ENCODE data around the gene TBX10.
"Not testable (repeated sequence)": the region's sequence is repeated elsewhere in the genome, so short reads cannot be mapped to it uniquely, and the experiment has no call there.

The TBX10 gene

GRCh38 chr11:67631411-67631810, 8.2 kb downstream of the TBX10 start:
- DNase-seq (ENCODE audit: low read depth), result no peak

- DNase-seq (ENCODE audit: low read depth), result no peak
Observed at GRCh38 chr11:67630943-67631331, 8.6 kb downstream of the TBX10 start.

- peak; percentile 52 for DNase-seq (ENCODE audit: low read depth)
Observed at GRCh38 chr11:67630228-67630942, 9.2 kb downstream of the TBX10 start.

GRCh38 chr11:67629386-67630227, 10.0 kb downstream of the TBX10 start, which contains the start of gene NUDT8:
NUDT8 (minus strand) TSS chr11:67629937; CDS start chr11:67629911, 26 bp downstream.
- peak; percentile 15 for DNase-seq (ENCODE audit: low read depth)

GRCh38 chr11:67628710-67629385, 10.7 kb downstream of the TBX10 start:
- no peak for DNase-seq (ENCODE audit: low read depth)

GRCh38 chr11:67627812-67628624, 11.5 kb downstream of the TBX10 start:
- DNase-seq (ENCODE audit: low read depth), result no peak

GRCh38 chr11:67627441-67627811, 12.1 kb downstream of the TBX10 start:
- no peak for DNase-seq (ENCODE audit: low read depth)

- DNase-seq (ENCODE audit: low read depth), result no peak
Observed at GRCh38 chr11:67626970-67627369, 12.6 kb downstream of the TBX10 start.

- DNase-seq (ENCODE audit: low read depth), result not testable (repeated sequence)
Observed at GRCh38 chr11:67626131-67626833, 13.3 kb downstream of the TBX10 start.

- DNase-seq (ENCODE audit: low read depth), result not testable (repeated sequence)
Observed at GRCh38 chr11:67623795-67624194, 15.8 kb downstream of the TBX10 start.

GRCh38 chr11:67622905-67623304, 16.7 kb downstream of the TBX10 start:
- not testable (repeated sequence) for DNase-seq (ENCODE audit: low read depth)

- DNase-seq (ENCODE audit: low read depth), result not testable (repeated sequence)
Observed at GRCh38 chr11:67621928-67622327, 17.6 kb downstream of the TBX10 start.

GRCh38 chr11:67620621-67621020, 18.9 kb downstream of the TBX10 start:
- not testable (repeated sequence) for DNase-seq (ENCODE audit: low read depth)

- DNase-seq (ENCODE audit: low read depth), result not testable (repeated sequence)
Observed at GRCh38 chr11:67619683-67620618, 19.6 kb downstream of the TBX10 start.

GRCh38 chr11:67618901-67619659, 20.5 kb downstream of the TBX10 start:
- not testable (repeated sequence) for DNase-seq (ENCODE audit: low read depth)

- no peak for DNase-seq (ENCODE audit: low read depth)
Observed at GRCh38 chr11:67617243-67617953, 22.2 kb downstream of the TBX10 start.

GRCh38 chr11:67616431-67617242, 22.9 kb downstream of the TBX10 start:
- DNase-seq (ENCODE audit: low read depth), result no peak

Data from GM04503 (cell line).